ENCODE data around the gene LRMDA. TPM values are rescaled to one million over a fixed set of nuclear protein-coding genes. Genes with fewer than 3 reads are reported as not detected.

Gene LRMDA
- total RNA-seq, 1 experiment from 2014 or later, result not detected

DNA sequence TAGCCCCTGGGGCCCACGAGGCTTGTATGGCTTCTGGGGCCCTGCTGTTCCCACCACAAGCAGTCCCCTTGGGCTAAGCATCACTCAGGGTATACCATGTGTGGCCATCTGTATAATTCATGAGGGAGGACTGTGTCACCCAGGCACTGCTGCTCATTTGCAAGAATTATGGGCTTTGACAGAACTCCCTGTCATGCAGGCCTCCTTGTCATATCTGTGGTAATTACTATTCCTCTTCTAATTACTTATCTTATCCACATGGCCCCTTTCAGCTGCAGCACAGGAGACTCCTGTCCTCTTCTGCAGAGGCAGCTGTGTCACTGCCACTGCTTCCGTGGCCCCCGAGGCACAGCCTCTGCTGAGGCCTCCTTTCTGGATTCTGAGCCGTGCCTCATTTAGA, 46.3 kb downstream of the LRMDA start:
- ChIA-PET POLR2A (ENCODE audit: low non-redundant PET) (no interaction called here), CTCF (no interaction called here)
- no peaks in the 10 kb centered on the region for H3K27me3 ChIP-seq (replicated peaks; ENCODE audit: insufficient read depth, low read depth, low read length, poor library complexity)
- no peak overlapping the region for H3K27ac ChIP-seq (ENCODE audit: low read depth, low read length, poor library complexity, severe bottlenecking)
- intact Hi-C loops (cut with micrococcal nuclease; ENCODE audit: unreplicated experiment), result no loop called here
- no peak for TF ChIP-seq EZH2 (IDR thresholded peaks at IDR 0.05; ENCODE audit: borderline replicate concordance, low read depth, low read length, poor library complexity, severe bottlenecking)
- TF ChIP-seq, protein P1, sequence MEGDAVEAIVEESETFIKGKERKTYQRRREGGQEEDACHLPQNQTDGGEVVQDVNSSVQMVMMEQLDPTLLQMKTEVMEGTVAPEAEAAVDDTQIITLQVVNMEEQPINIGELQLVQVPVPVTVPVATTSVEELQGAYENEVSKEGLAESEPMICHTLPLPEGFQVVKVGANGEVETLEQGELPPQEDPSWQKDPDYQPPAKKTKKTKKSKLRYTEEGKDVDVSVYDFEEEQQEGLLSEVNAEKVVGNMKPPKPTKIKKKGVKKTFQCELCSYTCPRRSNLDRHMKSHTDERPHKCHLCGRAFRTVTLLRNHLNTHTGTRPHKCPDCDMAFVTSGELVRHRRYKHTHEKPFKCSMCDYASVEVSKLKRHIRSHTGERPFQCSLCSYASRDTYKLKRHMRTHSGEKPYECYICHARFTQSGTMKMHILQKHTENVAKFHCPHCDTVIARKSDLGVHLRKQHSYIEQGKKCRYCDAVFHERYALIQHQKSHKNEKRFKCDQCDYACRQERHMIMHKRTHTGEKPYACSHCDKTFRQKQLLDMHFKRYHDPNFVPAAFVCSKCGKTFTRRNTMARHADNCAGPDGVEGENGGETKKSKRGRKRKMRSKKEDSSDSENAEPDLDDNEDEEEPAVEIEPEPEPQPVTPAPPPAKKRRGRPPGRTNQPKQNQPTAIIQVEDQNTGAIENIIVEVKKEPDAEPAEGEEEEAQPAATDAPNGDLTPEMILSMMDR (conservative IDR thresholded peaks at IDR 0.05; ENCODE audit: low read depth, low read length), result no peak
- no peak for DNase-seq (ENCODE audit: low spot score)
- H3K36me3 ChIP-seq (ENCODE audit: insufficient read depth, low read length, poor library complexity, severe bottlenecking), result no peaks in the 10 kb centered on the region
- no TSS peak for BruUV-seq (replicated peaks)
- H3K4me1 ChIP-seq (ENCODE audit: insufficient read depth, low read length, poor library complexity, severe bottlenecking), result no peaks in the 10 kb centered on the region
- no peaks in the 10 kb centered on the region for H3K9me3 ChIP-seq (ENCODE audit: low read depth, low read length, poor library complexity, severe bottlenecking)
- H3K4me3 ChIP-seq (ENCODE audit: low read depth, low read length, poor library complexity, severe bottlenecking), result no peak overlapping the region

DNA sequence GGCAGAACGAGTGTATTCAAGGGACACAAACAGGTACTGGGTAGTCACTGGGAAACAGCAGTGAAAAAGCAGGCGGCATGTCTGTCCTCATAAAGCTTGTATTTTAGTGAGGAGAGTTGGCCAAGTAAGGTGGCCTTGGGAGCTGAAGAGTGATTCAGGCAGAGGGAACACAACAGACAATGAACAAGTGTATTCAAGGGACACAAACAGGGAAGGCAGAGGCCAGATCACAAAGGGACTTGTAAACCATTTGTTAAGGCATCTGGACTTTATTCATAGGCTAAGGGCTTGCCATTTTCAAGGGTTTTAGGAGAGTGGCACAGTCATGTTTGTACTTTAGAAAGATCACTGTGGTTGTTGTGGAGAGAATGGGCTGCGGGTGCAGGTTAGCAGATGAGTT, 49.0 kb downstream of the LRMDA start:
- Histone ChIP-seq H3K4me1 (ENCODE audit: insufficient read depth, low read length, poor library complexity, severe bottlenecking) (no peaks in the 10 kb centered on the region), H3K4me3 (ENCODE audit: low read depth, low read length, poor library complexity, severe bottlenecking) (no peak overlapping the region), H3K9me3 (ENCODE audit: low read depth, low read length, poor library complexity, severe bottlenecking) (no peaks in the 10 kb centered on the region), H3K27ac (ENCODE audit: low read depth, low read length, poor library complexity, severe bottlenecking) (no peak overlapping the region), H3K27me3 (replicated peaks; ENCODE audit: insufficient read depth, low read depth, low read length, poor library complexity) (no peaks in the 10 kb centered on the region), H3K36me3 (ENCODE audit: insufficient read depth, low read length, poor library complexity, severe bottlenecking) (no peaks in the 10 kb centered on the region)
- TF ChIP-seq, protein P1 (conservative IDR thresholded peaks at IDR 0.05; ENCODE audit: low read depth, low read length), result no peak
- TF ChIP-seq EZH2 (IDR thresholded peaks at IDR 0.05; ENCODE audit: borderline replicate concordance, low read depth, low read length, poor library complexity, severe bottlenecking), result no peak
- CTCF ChIA-PET, result no interaction called here
- intact Hi-C loops (cut with micrococcal nuclease; ENCODE audit: unreplicated experiment), result no loop called here
- DNase-seq (ENCODE audit: low spot score), result no peak
- no TSS peak for BruUV-seq (replicated peaks)
- POLR2A ChIA-PET (ENCODE audit: low non-redundant PET), result no interaction called here

DNA sequence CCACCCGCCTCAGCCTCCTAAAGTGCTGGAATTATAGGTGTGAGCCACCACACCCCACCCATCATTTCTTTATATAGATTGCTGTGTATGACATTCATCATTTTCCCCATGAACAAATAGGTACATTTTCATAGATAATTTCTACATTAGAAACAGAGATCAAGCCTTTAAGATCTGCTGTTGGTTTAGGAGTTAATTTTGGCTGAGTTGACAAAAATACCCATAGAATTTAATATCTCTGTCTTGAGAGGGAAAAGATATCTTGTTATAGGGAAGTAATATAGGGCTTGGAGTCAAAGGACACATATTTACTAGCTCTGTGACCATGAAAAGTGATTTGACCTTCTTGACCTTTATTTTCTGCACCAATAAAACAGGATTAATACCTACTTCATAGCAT, 51.8 kb downstream of the LRMDA start:
- Histone ChIP-seq H3K36me3 (ENCODE audit: insufficient read depth, low read length, poor library complexity, severe bottlenecking) (no peaks in the 10 kb centered on the region), H3K27ac (ENCODE audit: low read depth, low read length, poor library complexity, severe bottlenecking) (no peak overlapping the region), H3K4me1 (ENCODE audit: insufficient read depth, low read length, poor library complexity, severe bottlenecking) (no peaks in the 10 kb centered on the region), H3K4me3 (ENCODE audit: low read depth, low read length, poor library complexity, severe bottlenecking) (no peak overlapping the region), H3K9me3 (ENCODE audit: low read depth, low read length, poor library complexity, severe bottlenecking) (no peaks in the 10 kb centered on the region), H3K27me3 (replicated peaks; ENCODE audit: insufficient read depth, low read depth, low read length, poor library complexity) (peaks cover 3% of the 10 kb centered on the region)
- ChIA-PET POLR2A (ENCODE audit: low non-redundant PET) (no interaction called here), CTCF (no interaction called here)
- TF ChIP-seq EZH2 (IDR thresholded peaks at IDR 0.05; ENCODE audit: borderline replicate concordance, low read depth, low read length, poor library complexity, severe bottlenecking), result no peak
- TF ChIP-seq, protein P1 (conservative IDR thresholded peaks at IDR 0.05; ENCODE audit: low read depth, low read length), result no peak
- intact Hi-C loops (cut with micrococcal nuclease; ENCODE audit: unreplicated experiment), result no loop called here
- no peak for DNase-seq (ENCODE audit: low spot score)
- no TSS peak for BruUV-seq (replicated peaks)
